Measurements from ENCODE around the gene POLE.
A peak's percentile ranks its signal among the peaks of the same experiment; 100 is the strongest.

Gene POLE

DNA sequence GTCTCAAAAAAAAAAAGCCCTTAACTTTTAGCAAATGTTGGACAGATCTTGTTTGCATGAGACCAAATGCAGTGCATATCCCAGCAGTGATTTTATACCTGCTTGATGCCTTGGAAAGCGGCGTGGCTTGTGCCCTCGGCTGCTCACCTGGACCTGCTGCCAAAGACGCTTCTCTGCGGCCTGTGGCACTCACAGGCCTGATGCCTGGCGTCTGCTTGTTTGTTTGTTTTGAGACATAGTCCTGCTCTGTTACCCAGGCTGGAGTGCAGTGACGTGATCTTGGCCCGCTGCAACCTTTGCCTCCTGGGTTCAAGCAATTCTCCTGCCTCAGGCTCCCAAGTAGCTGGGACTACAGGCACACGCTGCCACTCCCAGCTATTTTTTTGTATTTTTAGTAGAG is 28.7 kb upstream of the POLE start:
- H3K9ac ChIP-seq (ENCODE audit: low read length): no peak overlapping the region
- H3K36me3 ChIP-seq (ENCODE audit: control insufficient read depth, insufficient read depth, low read length): no peaks in the 10 kb centered on the region
- no peak overlapping the region for H3K4me3 ChIP-seq (ENCODE audit: low read length)
- no peaks in the 10 kb centered on the region for H3K27me3 ChIP-seq (ENCODE audit: control insufficient read depth, insufficient read depth, low read length)
- H3K4me1 ChIP-seq (ENCODE audit: control insufficient read depth, insufficient read depth, low read length): peaks cover 4% of the 10 kb centered on the region
- H3K9me3 ChIP-seq (ENCODE audit: control insufficient read depth, low read length): no peaks in the 10 kb centered on the region

DNA sequence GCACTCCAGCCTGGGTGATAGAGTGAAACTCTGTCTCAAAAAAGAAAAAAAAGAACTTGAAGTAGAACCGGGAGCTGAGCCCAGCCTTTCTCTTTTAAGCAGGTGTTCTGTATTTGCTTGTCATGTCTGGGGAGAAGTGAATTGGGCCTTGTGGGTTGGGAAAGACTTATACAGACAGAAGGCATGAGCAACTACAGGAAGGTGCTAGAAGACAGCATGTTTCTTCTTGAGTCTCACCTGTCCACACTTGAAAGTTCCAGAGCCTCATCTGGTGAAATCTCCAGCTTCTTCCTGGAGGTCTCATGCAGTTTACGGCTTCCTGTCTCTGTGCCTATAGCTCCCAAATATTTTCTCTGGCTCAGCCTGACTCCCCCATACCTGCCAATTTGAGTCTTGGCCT is 26.0 kb upstream of the POLE start:
- Histone ChIP-seq H3K9me3 (ENCODE audit: control insufficient read depth, low read length) (no peaks in the 10 kb centered on the region), H3K4me3 (ENCODE audit: low read length) (no peak overlapping the region), H3K27me3 (ENCODE audit: control insufficient read depth, insufficient read depth, low read length) (no peaks in the 10 kb centered on the region), H3K9ac (ENCODE audit: low read length) (no peak overlapping the region), H3K4me1 (ENCODE audit: control insufficient read depth, insufficient read depth, low read length) (peaks cover 4% of the 10 kb centered on the region), H3K36me3 (ENCODE audit: control insufficient read depth, insufficient read depth, low read length) (no peaks in the 10 kb centered on the region)

DNA sequence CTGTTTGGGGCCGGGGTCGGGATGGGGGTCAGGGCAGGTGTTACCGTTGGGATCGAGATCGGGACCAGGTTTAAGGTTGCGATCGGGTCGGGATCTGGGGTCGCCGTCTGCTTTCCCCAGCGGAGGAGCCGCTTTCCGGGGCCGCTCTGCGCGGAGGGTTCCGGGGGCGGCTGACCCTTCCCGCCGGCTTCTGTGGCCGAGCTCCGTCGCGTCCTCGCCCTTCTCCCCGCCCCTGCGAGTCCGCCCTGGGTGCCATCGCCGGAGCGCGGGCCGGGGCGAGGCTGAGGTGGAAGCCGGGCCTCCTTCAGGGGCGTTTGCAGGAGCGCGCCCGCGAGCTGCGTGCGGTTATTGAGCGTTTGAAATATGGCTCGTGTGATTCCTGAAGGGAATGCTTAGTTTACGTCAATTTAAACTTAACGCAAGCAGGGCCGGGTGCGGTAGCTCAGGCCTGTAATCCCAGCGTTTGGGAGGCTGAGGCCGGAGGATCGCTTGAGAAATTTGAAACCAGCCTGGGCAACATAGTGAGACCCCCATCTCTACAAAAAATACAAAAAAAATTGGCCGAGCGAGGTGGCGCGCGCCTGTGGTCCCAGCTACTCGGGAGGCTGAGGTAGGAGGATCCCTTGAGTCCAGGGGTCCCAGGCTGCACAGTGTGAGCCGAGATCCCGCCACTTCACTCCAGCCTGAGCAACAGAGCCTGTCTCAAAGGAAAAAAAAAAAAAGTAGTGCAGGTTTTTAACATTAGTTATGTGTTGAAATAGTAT is 24.1 kb upstream of the POLE start:
- Histone ChIP-seq H3K36me3 (ENCODE audit: control insufficient read depth, insufficient read depth, low read length) (no peaks in the 10 kb centered on the region), H3K4me1 (ENCODE audit: control insufficient read depth, insufficient read depth, low read length) (peaks cover 4% of the 10 kb centered on the region), H3K4me3 (ENCODE audit: low read length) (peak overlapping the region; percentile 38), H3K9me3 (ENCODE audit: control insufficient read depth, low read length) (no peaks in the 10 kb centered on the region), H3K9ac (ENCODE audit: low read length) (peak overlapping the region; percentile 38), H3K27me3 (ENCODE audit: control insufficient read depth, insufficient read depth, low read length) (no peaks in the 10 kb centered on the region)

DNA sequence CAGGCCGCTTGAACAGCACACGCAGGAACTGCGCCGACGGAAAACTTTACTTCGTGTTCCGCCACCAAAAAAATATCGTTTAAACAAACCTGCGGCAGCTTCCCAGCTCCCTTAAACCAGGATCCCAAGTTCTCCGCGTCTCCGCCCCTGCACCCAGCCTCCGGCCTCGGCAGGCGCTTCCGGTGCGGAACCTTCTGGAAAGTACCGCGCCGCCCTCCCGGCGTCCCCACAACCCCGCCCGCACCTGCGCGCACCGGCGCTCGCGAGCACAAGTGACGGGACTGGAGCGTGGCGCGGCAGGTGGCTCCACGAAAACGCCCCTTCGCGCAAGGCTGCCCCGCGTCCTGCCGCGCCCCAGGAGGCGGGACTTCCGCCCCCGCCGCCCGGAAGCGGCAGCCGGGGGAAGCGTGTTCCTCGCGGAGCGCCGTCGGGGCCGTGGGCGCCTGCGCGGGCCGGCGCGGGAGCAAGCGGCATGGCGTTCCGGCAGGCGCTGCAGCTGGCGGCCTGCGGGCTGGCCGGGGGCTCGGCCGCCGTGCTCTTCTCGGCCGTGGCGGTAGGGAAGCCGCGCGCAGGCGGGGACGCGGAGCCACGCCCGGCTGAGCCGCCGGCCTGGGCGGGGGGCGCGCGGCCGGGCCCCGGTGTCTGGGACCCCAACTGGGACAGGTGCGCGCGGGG is 23.4 kb upstream of the POLE start, which contains the start of gene PGAM5:
Gene PGAM5, plus strand, starts transcription at position 438 of the 675 bp plus-strand sequence. Its CDS starts 35 bp downstream, at position 473.
- Histone ChIP-seq H3K27me3 (ENCODE audit: control insufficient read depth, insufficient read depth, low read length) (no peaks in the 10 kb centered on the region), H3K4me1 (ENCODE audit: control insufficient read depth, insufficient read depth, low read length) (peaks cover 4% of the 10 kb centered on the region), H3K4me3 (ENCODE audit: low read length) (peak within 1 kb of the TSS; percentile 89), H3K36me3 (ENCODE audit: control insufficient read depth, insufficient read depth, low read length) (no peaks in the 10 kb centered on the region), H3K9ac (ENCODE audit: low read length) (peak within 1 kb of the TSS; percentile 87), H3K9me3 (ENCODE audit: control insufficient read depth, low read length) (no peaks in the 10 kb centered on the region)

DNA sequence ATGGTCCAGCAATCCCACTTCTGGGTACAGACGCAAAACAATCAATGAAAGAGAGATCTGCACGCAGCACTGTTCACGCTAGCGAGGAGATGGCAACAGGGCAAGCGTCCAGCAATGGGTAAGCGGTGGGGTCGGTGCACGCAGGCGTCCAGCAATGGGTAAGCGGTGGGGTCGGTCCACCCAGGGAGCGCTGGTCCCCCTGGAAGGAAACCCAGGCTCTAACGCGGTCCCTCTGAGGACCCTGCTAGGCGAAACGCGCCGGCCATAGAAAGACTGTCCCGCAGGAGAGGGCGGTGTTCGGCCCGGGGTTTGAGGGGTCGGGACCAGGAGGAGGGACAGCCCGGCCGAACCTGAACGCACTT is 22.9 kb upstream of the POLE start:
- H3K4me1 ChIP-seq (ENCODE audit: control insufficient read depth, insufficient read depth, low read length): peaks cover 4% of the 10 kb centered on the region
- no peaks in the 10 kb centered on the region for H3K9me3 ChIP-seq (ENCODE audit: control insufficient read depth, low read length)
- H3K9ac ChIP-seq (ENCODE audit: low read length): peak overlapping the region; percentile 87
- no peaks in the 10 kb centered on the region for H3K36me3 ChIP-seq (ENCODE audit: control insufficient read depth, insufficient read depth, low read length)
- H3K4me3 ChIP-seq (ENCODE audit: low read length): peak overlapping the region; percentile 89
- H3K27me3 ChIP-seq (ENCODE audit: control insufficient read depth, insufficient read depth, low read length): no peaks in the 10 kb centered on the region

DNA sequence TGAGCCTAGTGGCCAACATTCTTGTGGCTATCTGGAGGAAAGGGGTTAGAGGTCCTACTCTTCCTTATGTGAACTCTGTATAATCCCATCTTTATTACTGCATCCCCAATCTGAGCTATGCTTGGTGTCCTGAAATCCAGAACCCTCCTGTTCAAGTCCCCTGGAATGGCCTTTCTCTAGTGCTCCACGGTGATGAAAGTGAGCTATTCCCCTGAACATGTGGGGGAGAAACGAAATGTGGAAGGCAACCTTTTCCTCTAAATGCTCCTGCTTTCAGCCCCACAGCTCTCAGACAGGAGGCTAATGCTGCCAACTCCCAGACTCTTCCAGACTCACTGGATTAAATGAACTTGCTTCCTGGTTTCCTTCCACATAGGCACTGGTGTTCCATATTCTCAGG is 21.0 kb upstream of the POLE start:
- Histone ChIP-seq H3K9me3 (ENCODE audit: control insufficient read depth, low read length) (no peaks in the 10 kb centered on the region), H3K4me3 (ENCODE audit: low read length) (no peak overlapping the region), H3K4me1 (ENCODE audit: control insufficient read depth, insufficient read depth, low read length) (peaks cover 4% of the 10 kb centered on the region), H3K9ac (ENCODE audit: low read length) (no peak overlapping the region), H3K36me3 (ENCODE audit: control insufficient read depth, insufficient read depth, low read length) (no peaks in the 10 kb centered on the region), H3K27me3 (ENCODE audit: control insufficient read depth, insufficient read depth, low read length) (no peaks in the 10 kb centered on the region)

DNA sequence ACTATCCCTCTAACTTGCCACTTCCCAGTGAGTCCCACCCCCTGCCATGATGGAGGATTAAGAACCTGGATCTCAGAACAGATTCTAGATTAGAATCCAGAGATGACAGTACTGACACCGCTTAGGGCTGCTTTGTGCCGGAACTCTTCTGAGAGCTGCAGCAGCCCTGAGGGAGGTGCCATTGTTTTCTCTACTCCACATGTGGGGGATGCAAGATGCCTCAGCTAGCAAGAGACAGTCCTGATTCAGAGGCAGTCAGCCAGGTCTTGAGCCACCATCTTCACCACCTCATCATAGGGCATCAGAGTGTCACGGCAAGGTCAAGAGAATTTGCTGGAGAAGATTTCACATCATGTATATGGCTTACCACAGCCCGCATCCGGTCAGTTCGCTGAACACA is 20.1 kb upstream of the POLE start:
- H3K4me3 ChIP-seq (ENCODE audit: low read length): no peak overlapping the region
- no peak overlapping the region for H3K9ac ChIP-seq (ENCODE audit: low read length)
- H3K36me3 ChIP-seq (ENCODE audit: control insufficient read depth, insufficient read depth, low read length): no peaks in the 10 kb centered on the region
- no peaks in the 10 kb centered on the region for H3K27me3 ChIP-seq (ENCODE audit: control insufficient read depth, insufficient read depth, low read length)
- H3K9me3 ChIP-seq (ENCODE audit: control insufficient read depth, low read length): no peaks in the 10 kb centered on the region
- H3K4me1 ChIP-seq (ENCODE audit: control insufficient read depth, insufficient read depth, low read length): peaks cover 4% of the 10 kb centered on the region

DNA sequence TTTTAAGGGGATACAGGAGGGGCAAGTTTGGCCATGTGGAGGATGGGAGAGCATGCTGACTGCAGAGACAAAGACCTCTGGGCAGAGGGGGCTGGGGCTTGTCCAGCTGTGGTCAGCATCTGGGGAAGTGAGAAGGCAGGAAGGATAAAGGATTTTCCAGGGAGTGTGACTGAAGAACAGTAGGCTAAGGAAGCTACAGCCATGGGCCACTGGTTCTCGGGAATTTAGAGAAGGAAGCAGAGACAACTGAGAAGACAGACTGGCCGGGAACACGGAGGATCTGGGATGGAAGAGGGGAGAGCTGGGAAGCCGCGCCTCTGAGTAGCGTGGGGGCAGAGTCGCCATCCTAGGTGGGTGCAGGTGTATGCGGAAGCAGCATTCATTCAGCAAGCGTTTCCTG is 16.5 kb upstream of the POLE start:
- no peaks in the 10 kb centered on the region for H3K9me3 ChIP-seq (ENCODE audit: control insufficient read depth, low read length)
- no peaks in the 10 kb centered on the region for H3K36me3 ChIP-seq (ENCODE audit: control insufficient read depth, insufficient read depth, low read length)
- H3K4me3 ChIP-seq (ENCODE audit: low read length): no peak overlapping the region
- no peaks in the 10 kb centered on the region for H3K4me1 ChIP-seq (ENCODE audit: control insufficient read depth, insufficient read depth, low read length)
- H3K9ac ChIP-seq (ENCODE audit: low read length): no peak overlapping the region
- no peaks in the 10 kb centered on the region for H3K27me3 ChIP-seq (ENCODE audit: control insufficient read depth, insufficient read depth, low read length)

DNA sequence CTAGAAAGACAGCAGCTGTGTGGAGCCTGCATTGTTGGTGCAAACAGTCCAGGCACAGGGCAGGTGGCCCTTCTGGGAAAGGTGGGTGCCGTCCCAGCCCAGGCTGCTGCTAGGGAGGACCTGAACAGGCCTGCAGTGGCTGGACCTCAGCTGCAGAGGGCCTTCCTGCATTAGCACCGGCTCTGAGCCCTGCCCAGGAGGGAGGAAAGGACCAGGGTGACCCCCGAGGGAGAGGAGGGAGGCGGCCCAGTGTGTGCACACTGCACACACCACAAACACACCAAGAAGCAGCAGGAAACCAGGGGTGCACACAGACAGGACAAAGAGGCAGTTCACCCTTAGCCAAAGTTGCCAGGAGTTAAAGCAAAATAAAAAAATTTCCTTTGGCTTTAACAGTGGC is 15.5 kb upstream of the POLE start:
- Histone ChIP-seq H3K4me1 (ENCODE audit: control insufficient read depth, insufficient read depth, low read length) (no peaks in the 10 kb centered on the region), H3K36me3 (ENCODE audit: control insufficient read depth, insufficient read depth, low read length) (no peaks in the 10 kb centered on the region), H3K9me3 (ENCODE audit: control insufficient read depth, low read length) (no peaks in the 10 kb centered on the region), H3K9ac (ENCODE audit: low read length) (no peak overlapping the region), H3K27me3 (ENCODE audit: control insufficient read depth, insufficient read depth, low read length) (no peaks in the 10 kb centered on the region), H3K4me3 (ENCODE audit: low read length) (no peak overlapping the region)

DNA sequence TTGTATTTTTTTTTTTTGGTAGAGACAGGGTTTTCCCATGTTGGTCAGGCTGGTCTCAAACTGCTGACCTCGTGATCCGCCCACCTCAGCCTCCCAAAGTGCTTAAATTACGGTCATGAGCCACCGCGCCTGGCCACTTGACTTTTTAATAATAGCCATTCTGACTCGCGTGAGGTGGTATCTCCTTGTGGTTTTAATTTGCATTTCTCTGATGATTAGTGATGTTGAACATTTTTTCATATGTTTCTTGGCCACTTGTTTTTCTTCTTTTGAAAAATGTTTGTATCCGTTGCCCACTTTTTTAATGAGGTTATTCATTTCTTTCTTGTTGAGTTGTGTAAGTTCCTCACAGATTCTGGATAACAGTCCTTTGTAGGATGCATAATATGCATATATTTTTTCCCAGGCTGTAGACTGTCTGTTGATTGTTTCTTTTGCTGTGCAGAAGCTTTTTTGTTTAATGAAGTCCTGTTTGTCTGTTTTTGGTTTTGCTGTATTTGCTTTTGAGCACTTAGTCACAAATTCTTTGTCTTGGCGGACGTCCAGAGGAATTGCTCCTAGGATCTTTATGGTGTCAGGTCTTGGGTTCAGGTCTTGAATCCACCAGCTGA is 13.2 kb upstream of the POLE start:
- no peaks in the 10 kb centered on the region for H3K36me3 ChIP-seq (ENCODE audit: control insufficient read depth, insufficient read depth, low read length)
- H3K9me3 ChIP-seq (ENCODE audit: control insufficient read depth, low read length): no peaks in the 10 kb centered on the region
- no peaks in the 10 kb centered on the region for H3K27me3 ChIP-seq (ENCODE audit: control insufficient read depth, insufficient read depth, low read length)
- no peak overlapping the region for H3K4me3 ChIP-seq (ENCODE audit: low read length)
- H3K4me1 ChIP-seq (ENCODE audit: control insufficient read depth, insufficient read depth, low read length): no peaks in the 10 kb centered on the region
- no peak overlapping the region for H3K9ac ChIP-seq (ENCODE audit: low read length)

DNA sequence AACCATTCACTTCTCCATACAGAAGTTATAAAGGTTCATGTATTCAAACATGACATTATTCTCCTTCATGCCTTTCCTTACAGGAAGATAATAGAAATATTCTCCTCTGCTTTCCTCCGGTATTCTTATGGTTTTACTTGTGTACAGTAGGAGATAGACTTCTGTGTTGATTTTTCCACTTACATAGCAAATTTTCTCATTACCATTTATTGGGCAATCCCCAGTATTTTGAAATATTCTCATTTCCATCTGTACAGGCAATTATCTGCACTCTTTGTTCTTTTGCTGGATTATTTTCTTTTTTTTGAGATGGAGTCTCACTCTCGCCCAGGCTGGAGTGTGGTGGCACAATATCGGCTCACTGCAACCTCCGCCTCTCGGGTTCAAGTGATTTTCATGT is 11.2 kb upstream of the POLE start:
- no peaks in the 10 kb centered on the region for H3K27me3 ChIP-seq (ENCODE audit: control insufficient read depth, insufficient read depth, low read length)
- no peak overlapping the region for H3K9ac ChIP-seq (ENCODE audit: low read length)
- H3K9me3 ChIP-seq (ENCODE audit: control insufficient read depth, low read length): no peaks in the 10 kb centered on the region
- H3K4me3 ChIP-seq (ENCODE audit: low read length): no peak overlapping the region
- H3K36me3 ChIP-seq (ENCODE audit: control insufficient read depth, insufficient read depth, low read length): no peaks in the 10 kb centered on the region
- no peaks in the 10 kb centered on the region for H3K4me1 ChIP-seq (ENCODE audit: control insufficient read depth, insufficient read depth, low read length)

DNA sequence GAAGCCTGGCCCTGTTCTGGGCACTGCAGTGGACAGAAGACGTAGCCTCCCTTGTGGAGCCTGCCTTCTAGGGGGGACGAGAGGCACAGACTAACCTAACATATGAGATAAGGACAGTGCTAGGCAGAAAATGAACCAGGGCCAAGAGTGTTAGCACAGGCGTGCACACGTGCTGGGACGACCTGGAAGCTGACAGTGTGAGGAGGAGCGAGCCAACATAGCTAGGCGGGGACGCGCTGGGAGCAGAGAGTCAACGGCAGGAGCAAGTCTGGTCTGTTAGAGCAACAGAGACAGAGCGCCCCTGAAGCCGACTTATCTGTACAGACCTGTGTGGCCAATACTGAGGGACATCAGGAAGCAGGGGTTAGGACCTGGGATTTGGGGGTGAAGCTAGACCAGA is 8.3 kb upstream of the POLE start:
- H3K4me1 ChIP-seq (ENCODE audit: control insufficient read depth, insufficient read depth, low read length): no peaks in the 10 kb centered on the region
- no peaks in the 10 kb centered on the region for H3K9me3 ChIP-seq (ENCODE audit: control insufficient read depth, low read length)
- no peak overlapping the region for H3K9ac ChIP-seq (ENCODE audit: low read length)
- H3K27me3 ChIP-seq (ENCODE audit: control insufficient read depth, insufficient read depth, low read length): no peaks in the 10 kb centered on the region
- no peaks in the 10 kb centered on the region for H3K36me3 ChIP-seq (ENCODE audit: control insufficient read depth, insufficient read depth, low read length)
- H3K4me3 ChIP-seq (ENCODE audit: low read length): no peak overlapping the region
